B cell (primary cell): ENCODE data around the gene PRIM1.

Source experiments
- EZH2 ChIP-seq: IDR thresholded peaks from 2 replicates; pipeline ENCODE4 v1.6.1; 2012; ENCODE audit warnings: borderline replicate concordance, low read depth, mild to moderate bottlenecking, moderate library complexity, low read length; ENCODE audit not compliant: insufficient read depth, poor library complexity, severe bottlenecking
- TF ChIP-seq, protein P1 (sequence below): fragments of 200-600 bp; IDR thresholded peaks from one replicate; pipeline ENCODE4 v1.8.0; 2022; ENCODE audit warnings: antibody characterized with exemption, mild to moderate bottlenecking

DNA sequence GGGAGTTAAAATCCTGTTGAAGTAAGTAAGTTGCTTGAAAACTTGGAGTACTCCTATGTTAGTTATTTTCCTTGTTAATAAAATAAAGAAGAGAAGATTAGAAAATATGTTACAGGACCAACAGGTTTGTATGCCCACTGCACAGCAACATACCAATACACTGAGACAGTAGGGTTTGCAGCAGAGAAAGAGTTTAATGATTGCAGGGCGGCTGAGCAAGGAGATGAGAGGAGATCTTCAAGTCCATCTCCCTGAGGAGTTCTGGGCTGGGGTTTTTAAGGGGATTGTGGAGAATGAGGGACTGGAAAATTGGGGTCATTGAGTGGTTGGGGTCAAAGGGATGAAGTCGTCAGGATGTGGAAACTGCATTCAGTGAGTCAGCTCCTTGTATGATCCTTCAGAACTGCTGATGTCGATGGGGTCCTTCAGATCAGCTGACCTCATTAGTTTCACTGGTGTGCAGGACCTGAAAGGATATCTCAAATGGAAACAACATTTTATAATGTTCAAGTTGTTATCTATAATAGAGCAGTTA is 6.7 kb upstream of the PRIM1 start:
- TF ChIP-seq, protein P1, sequence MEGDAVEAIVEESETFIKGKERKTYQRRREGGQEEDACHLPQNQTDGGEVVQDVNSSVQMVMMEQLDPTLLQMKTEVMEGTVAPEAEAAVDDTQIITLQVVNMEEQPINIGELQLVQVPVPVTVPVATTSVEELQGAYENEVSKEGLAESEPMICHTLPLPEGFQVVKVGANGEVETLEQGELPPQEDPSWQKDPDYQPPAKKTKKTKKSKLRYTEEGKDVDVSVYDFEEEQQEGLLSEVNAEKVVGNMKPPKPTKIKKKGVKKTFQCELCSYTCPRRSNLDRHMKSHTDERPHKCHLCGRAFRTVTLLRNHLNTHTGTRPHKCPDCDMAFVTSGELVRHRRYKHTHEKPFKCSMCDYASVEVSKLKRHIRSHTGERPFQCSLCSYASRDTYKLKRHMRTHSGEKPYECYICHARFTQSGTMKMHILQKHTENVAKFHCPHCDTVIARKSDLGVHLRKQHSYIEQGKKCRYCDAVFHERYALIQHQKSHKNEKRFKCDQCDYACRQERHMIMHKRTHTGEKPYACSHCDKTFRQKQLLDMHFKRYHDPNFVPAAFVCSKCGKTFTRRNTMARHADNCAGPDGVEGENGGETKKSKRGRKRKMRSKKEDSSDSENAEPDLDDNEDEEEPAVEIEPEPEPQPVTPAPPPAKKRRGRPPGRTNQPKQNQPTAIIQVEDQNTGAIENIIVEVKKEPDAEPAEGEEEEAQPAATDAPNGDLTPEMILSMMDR = no peak
- no peak for TF ChIP-seq EZH2
